Osteocyte (in vitro differentiated cells): ENCODE results near the gene SACS. TPM values are rescaled to one million over a fixed set of nuclear protein-coding genes. Genes with fewer than 3 reads are reported as not detected.

ENCODE experiments used
- DNase-seq: peaks from one replicate; pipeline ENCODE4 v3.0.0; 2021; ENCODE audit warnings: mixed read lengths; ENCODE audit not compliant: unreplicated experiment; ENCODE audit errors: extremely low spot score
- H3K27ac Mint-ChIP-seq: one replicate; pipeline ENCODE4 v1.8.0; 2021; ENCODE audit warnings: mild to moderate bottlenecking, mixed read lengths; ENCODE audit not compliant: unreplicated experiment
- H3K27me3 Mint-ChIP-seq: one replicate; pipeline ENCODE4 v1.8.0; 2021; ENCODE audit warnings: mixed read lengths; ENCODE audit not compliant: unreplicated experiment
- H3K36me3 Mint-ChIP-seq: one replicate; pipeline ENCODE4 v1.8.0; 2021; ENCODE audit warnings: mixed read lengths; ENCODE audit not compliant: unreplicated experiment
- H3K4me1 Mint-ChIP-seq: one replicate; pipeline ENCODE4 v1.8.0; 2021; ENCODE audit warnings: mixed read lengths; ENCODE audit not compliant: unreplicated experiment
- H3K4me3 Mint-ChIP-seq: one replicate; pipeline ENCODE4 v1.8.0; 2021; ENCODE audit warnings: mild to moderate bottlenecking, moderate library complexity, mixed read lengths; ENCODE audit not compliant: unreplicated experiment
- H3K9me3 Mint-ChIP-seq: one replicate; pipeline ENCODE4 v1.8.0; 2021; ENCODE audit warnings: mixed read lengths; ENCODE audit not compliant: unreplicated experiment
- CTCF ChIP-seq: fragments of 200-600 bp; sonication (generic); IDR thresholded peaks from 2 replicates; pipeline ENCODE4 v1.5.0; 2021; ENCODE audit warnings: antibody characterized with exemption, mild to moderate bottlenecking, moderate library complexity
- total RNA-seq: library from RNA; stranded (reverse); gene quantifications from 2 replicates; pipeline ENCODE4 v1.2.1, GENCODE V29; 2021

The SACS gene
- total RNA-seq, 1 donor from 2014 or later: 32.1 TPM

DNA sequence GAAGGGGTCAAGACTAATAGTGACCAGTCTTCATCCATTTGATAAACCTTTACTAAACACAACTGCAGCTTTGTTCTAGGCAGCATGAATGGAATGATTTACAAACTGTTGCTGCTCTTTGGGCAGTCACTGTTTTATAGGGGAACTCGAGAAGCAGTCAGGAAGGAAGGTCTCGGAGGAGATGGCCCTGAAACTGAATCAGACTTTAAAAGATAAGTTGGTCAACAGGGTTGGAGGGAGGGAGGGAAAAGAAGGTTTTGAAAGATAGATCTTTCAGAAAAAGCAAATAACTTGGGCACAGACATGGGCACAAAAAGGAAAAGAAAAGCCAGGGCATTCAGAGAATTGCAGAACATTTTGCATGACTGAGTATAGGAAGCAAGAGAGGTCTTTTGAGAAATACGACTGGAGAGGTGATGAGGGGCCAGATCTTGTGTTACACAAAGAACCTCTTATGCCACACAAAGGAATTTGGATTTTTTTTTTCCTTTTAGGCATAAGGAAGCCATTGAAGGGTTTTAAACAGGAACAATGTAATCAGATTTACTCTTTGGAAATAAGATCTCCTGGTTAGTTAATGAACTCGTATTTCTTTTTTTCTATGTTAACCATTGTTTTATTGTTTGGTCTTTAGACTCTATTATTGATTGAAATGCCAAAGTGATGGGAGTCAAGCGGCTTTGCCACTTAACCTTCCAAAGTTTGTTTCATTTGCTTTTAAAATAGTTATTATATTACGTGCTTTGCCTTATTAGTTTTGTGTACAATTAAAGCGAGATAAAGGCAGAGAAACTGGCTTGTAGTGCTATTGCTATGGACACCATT is 37.5 kb upstream of the SACS start:
- H3K27me3 Mint-ChIP-seq: peaks cover 10% of the 10 kb centered on the region
- H3K27ac Mint-ChIP-seq: no peak overlapping the region
- peaks cover 22% of the 10 kb centered on the region for H3K4me1 Mint-ChIP-seq
- DNase-seq: no peak
- TF ChIP-seq CTCF: no peak
- no peak overlapping the region for H3K4me3 Mint-ChIP-seq
- H3K9me3 Mint-ChIP-seq: no peaks in the 10 kb centered on the region
- no peaks in the 10 kb centered on the region for H3K36me3 Mint-ChIP-seq

DNA sequence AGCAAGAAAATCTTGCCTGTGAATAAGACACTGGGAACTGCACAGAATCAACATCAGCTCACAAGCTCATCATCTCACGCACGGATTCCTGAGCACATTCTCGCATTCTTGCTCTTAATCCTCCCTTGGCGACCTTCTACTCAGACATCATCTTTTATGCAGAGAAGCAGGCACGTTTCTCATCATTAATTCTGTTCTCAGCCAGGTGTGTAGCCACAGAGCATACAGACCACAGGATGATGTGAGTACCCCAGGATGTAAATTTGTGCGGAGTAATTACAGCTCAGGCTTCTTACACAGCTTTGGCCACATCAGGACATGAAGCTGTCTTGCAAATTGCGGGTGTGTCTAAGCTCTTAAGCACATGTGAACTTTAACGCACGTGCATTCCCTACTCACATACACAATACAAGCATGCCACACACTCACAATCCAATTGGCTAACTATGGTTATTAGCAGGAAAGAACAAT is 36.5 kb upstream of the SACS start:
- no peaks in the 10 kb centered on the region for H3K9me3 Mint-ChIP-seq
- no peaks in the 10 kb centered on the region for H3K36me3 Mint-ChIP-seq
- peaks cover 23% of the 10 kb centered on the region for H3K4me1 Mint-ChIP-seq
- peaks cover 10% of the 10 kb centered on the region for H3K27me3 Mint-ChIP-seq
- DNase-seq: no peak
- no peak for TF ChIP-seq CTCF
- no peak overlapping the region for H3K27ac Mint-ChIP-seq
- H3K4me3 Mint-ChIP-seq: no peak overlapping the region

GRCh38 chr13:23468811-23469210 is 35.3 kb upstream of the SACS start:
- H3K4me3 Mint-ChIP-seq: no peak overlapping the region
- peaks cover 23% of the 10 kb centered on the region for H3K4me1 Mint-ChIP-seq
- H3K27me3 Mint-ChIP-seq: peaks cover 10% of the 10 kb centered on the region
- no peak for TF ChIP-seq CTCF
- no peak for DNase-seq
- H3K36me3 Mint-ChIP-seq: no peaks in the 10 kb centered on the region
- H3K9me3 Mint-ChIP-seq: no peaks in the 10 kb centered on the region
- H3K27ac Mint-ChIP-seq: no peak overlapping the region

DNA sequence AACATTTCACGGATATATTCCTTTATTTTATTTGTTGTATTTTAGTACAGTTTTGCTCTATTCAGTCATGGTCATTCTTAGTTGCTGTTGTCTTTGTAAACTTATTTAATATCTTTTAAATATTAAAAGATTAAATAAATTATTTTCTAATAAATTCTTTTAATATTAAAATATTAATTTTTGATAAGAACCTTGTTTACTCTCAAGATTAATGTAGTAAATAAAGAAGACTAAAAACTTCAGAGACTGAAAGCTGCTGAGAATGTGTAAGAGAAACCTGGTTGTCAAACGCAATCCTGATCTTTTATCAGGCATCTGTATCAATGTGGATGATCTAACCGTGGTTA is 34.4 kb upstream of the SACS start:
- H3K27me3 Mint-ChIP-seq: peaks cover 10% of the 10 kb centered on the region
- H3K27ac Mint-ChIP-seq: no peak overlapping the region
- H3K9me3 Mint-ChIP-seq: no peaks in the 10 kb centered on the region
- H3K4me1 Mint-ChIP-seq: peaks cover 25% of the 10 kb centered on the region
- no peak overlapping the region for H3K4me3 Mint-ChIP-seq
- H3K36me3 Mint-ChIP-seq: no peaks in the 10 kb centered on the region
- TF ChIP-seq CTCF: no peak
- DNase-seq: no peak

DNA sequence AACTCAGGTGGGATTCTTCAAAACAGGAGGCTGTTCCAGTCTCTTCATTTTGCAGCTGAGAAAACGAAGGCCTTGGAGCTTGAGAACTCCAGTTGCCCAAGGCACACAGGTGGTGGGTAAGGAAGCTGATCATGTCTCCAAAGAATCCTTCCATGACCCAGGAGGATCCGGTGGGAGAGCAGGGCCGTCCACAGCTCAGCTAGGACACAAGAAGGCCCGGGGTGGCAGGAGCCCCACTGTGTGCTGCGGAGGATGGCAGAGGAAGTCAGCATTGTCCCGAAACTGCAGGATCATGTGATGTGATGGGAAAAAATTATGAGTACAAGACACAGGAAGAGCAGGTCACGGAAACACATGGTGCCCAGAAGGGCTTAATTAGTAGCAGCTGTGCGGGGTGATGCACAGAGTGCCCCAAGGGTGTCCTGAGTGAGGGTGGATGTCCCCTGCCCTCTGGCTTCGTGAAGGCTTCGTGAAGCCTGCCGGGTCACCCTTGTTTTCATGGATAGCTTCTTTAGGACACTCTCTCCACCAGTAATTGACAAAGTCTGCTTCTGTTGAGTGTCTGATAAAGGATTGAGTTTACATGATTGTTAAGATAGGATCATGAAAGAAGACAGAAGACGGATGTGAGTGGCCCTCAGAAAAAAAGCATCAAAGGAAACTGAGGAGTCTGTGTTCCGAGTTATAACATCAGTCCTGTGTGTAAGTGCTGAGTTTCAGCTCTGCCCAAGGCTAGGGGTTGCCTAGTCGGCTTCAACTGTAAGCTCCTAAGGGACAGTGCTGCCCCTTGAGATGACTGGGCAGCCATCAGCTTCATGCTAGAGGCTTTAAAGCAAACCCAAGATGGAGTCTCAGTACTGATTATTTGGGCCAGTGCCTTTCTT is 33.8 kb upstream of the SACS start:
- H3K27ac Mint-ChIP-seq: peak overlapping the region; percentile 82
- H3K9me3 Mint-ChIP-seq: no peaks in the 10 kb centered on the region
- no peak for TF ChIP-seq CTCF
- H3K27me3 Mint-ChIP-seq: peaks cover 10% of the 10 kb centered on the region
- peak overlapping the region; percentile 30 for H3K4me3 Mint-ChIP-seq
- no peaks in the 10 kb centered on the region for H3K36me3 Mint-ChIP-seq
- H3K4me1 Mint-ChIP-seq: peaks cover 29% of the 10 kb centered on the region
- DNase-seq: no peak
